ENCODE data around the gene ZBTB24.
"Not testable (repeated sequence)": the region's sequence is repeated elsewhere in the genome, so short reads cannot be mapped to it uniquely, and the experiment has no call there.

Gene ZBTB24

DNA sequence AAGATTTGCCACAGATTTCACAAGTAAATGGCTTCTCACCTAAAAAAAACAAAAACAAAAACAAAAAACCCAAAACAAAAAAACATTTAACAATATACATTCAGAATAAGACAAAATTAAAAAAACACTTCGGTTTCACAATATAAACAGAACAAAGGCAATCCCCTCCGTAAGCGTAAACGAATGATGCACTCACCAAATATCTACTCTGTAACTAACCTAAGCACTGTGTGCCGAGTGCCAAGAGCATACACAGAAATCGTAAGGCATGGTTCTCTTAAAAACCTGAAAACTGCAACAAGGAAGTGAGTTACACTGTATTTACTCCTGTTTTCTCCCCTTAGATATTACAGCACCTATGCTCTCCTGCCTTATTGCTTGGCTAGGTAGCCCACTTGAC lies 15.3 kb downstream of the ZBTB24 start:
- no peak for DNase-seq

- no peak for DNase-seq
These were observed 16.7 kb downstream of the ZBTB24 start for GRCh38 chr6:109466212-109466923.

DNA sequence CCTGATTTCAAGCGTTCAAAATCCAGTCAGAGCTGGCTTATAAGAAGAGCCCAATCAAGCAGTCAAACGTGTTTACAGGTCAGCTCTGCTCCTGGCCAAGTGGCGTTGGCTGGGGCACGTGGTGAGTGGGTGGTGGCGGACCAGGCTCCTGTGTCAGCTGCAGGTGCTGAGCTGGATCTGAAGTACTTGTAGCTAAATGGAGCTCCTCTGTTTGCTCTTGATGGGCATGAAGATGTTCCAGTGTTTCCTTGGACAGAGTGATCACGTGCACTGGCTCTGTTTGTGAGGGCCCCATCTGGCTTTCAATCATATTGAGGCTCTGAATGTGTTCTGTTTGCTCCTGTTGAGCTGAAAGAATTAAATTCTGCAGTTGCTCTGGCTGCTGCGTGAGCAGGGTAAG lies 17.2 kb downstream of the ZBTB24 start:
- DNase-seq, result no peak

DNA sequence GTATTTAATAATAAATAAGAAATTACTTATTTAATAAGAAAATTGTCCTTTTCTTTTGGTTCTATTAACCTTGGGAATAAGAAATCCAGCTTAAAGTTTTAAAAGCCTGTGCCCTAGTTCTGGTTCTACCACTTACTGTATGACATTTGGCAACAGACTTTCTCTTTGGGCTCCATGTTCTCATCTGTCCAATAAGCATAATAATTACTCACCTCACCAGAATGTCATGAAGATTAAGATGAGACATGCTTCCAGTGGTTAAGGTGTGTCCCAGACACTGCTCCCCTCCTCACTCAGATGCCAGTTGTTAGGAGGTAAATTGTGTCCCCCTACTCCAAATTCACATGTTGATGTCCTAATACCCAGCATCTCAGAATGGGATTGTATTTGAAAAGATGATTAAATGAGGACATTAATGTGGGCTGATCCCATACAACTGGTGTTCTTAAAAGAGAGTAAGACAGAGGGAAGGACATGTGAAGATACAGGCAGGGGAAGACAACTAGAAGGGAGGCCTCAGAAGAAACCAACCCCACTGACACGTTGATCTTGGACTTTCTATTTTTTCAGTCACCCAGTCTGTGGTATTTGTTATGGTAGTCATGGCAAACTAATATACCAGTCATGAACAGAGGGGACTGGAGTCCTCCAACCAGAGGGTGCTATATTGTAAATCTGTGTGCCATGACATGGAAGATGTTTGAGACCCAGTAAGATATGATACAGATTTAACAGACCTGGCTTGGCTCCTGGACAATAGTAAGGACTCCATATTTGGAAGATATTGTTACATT lies 21.1 kb downstream of the ZBTB24 start:
- no peak for DNase-seq

DNA sequence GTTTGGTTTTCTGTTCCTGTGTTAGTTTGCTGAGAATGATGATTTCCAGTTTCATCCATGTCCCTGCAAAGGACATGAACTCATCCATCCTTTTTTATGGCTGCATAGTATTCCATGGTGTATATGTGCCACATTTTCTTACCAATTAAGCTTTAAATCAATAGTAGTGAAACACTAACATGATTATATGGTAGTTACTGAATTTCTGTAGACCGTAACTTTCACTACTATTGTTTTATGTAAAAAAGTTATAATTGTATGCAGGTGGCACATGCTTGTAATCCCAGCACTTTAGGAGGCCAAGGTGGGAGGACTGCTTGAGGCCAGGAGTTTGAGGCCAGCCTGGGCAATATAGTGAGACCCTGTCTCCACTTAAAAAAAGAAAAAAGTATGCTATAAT lies 21.8 kb downstream of the ZBTB24 start:
- DNase-seq, result not testable (repeated sequence)

DNA sequence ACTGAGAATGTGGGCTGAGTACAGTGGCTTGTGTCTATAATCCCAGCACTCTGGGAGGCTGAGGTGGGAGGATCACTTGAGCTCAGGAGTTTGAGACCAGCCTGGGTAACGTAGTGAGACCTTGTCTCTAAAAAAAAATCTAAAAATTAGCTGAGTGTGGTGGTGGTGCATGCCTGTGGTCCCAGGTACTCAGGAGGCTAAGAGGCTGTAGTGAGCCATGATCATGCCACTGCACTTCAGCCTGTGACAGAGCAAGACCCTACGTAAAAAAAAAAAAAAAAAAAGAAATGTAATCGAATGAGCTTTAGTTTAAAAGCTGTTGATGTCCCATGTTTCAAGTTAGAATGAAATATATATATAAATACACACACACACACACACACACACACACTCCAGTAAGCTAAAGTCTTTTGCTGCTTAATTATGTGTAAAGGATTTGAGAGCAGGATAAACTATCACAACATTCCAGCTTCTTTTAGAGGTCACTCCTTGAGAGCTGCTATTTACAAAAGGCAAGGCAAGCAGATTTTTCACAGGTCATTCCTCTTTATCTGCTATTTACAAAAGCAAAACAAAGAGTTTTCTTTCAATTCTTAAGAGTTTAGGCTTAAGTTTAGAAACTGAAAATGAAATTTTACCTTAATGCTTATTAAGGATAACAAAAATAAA lies 22.7 kb downstream of the ZBTB24 start:
- no peak for DNase-seq

DNA sequence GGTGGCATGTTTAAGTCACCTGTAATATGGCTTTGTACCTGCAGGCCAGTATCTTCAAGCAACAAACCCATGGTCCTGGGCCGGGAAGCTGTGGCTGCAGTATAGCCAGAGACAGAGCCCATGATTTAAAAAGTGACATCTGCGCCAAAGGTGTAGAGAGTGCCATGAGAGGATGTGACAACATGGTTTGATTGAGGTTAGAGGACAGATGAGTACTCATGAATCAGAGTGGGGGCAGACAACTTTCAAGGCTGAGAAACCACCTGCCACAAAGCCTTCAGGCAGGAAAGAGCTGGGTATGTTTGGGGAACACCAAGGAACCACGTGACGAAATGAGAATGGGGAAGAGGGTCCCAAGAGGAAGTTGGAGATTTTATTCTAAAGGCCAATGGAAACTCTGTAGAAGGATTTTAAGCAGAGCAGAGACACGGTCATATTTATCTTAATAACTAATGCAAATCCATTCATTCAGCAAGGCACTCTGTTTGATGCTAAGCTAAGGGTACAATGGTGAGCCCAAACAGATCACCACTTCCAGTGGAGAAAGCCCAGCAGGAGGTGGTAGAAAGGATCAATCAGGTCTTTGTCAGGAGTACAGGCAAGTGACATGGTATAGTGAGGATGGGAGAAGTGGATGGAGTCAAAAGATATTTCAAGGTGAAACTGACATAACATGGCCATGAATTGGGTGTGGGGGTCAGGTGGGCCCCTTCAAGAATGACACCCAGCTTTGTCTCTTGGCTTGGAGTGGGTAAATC lies 24.1 kb downstream of the ZBTB24 start:
- no peak for DNase-seq

DNA sequence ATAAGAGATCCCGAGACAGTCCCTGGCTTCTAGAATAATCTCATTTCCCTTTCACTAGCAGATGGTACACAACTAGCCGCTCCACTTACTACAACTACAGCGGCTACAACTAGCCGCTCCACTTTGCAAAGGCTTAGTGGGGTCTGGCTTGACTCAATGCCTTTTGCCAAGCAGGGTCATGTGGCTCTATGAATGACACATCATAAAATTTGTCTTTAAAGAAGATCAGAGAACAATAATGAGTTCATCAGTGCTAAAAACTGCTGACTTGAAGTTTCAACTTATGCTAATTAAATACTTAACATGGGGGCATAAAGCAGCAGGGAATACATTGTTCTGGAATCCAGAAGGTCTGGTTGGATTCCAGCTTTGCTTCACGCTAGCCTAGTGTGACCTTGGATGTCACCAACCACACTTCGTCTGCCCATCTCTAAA lies 25.4 kb downstream of the ZBTB24 start:
- no peak for DNase-seq

DNA sequence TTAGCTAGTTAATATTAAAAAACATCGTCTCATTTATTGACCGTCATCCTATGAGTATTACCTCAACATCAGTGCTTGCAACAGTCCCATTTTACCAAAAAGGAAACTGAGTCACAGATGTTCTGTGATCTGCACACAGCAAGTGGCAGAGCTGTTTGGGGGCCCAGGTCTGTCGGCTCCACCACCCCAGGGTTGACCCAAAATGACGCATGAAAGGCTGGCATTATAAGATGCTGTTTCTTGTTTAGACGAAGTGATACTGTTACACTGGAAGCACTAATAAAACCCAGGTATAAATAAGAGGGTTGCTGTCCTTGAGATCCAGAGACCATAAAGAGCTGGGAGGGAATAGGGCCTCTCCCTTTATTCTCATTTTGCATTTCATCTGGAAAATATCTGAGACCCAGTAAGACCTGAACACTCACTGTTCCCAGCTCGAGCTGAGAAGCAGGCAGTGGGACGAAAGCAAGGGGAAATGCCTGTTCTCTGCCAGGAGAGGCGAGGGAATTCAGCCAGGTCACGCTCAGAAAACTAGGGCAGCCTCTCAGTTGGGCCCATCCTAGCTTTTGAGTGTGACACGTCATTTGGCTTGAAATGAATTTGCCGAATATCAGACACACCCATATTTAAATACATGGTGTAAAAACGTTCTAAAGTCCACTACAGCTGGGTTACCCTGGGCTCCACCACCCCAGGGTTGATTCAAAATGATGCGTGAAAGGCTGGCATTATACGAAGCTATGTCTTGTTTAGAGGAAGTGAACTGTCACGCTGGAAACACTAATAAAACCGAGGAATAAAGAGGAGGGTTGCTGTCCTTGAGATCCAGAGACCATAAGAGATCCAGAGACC lies 26.1 kb downstream of the ZBTB24 start:
- no peak for DNase-seq

DNA sequence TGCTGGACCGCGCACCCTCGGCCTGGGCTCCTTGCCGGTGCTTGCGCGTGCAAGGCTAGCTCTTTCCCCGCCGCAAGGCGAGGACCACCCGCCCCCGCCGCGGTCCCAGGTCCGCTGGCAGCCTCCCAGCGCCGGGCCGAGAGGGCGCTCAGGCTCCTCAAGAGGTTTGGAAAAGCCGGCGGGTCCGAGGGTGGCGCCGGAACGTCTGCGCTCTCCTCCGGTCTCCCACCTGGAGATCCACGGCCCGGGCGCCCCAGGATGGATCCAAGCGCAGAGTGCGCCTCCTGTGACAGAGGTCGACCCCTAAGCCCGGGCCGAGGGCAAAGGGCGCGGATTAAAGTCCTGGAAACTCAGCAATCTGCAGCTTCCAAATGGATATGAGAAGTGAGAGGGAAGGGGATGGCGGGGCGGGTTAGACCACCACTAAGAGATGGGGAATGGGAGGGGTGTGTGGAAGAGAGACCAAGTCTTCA lies 26.9 kb downstream of the ZBTB24 start:
- DNase-seq, result no peak

DNA sequence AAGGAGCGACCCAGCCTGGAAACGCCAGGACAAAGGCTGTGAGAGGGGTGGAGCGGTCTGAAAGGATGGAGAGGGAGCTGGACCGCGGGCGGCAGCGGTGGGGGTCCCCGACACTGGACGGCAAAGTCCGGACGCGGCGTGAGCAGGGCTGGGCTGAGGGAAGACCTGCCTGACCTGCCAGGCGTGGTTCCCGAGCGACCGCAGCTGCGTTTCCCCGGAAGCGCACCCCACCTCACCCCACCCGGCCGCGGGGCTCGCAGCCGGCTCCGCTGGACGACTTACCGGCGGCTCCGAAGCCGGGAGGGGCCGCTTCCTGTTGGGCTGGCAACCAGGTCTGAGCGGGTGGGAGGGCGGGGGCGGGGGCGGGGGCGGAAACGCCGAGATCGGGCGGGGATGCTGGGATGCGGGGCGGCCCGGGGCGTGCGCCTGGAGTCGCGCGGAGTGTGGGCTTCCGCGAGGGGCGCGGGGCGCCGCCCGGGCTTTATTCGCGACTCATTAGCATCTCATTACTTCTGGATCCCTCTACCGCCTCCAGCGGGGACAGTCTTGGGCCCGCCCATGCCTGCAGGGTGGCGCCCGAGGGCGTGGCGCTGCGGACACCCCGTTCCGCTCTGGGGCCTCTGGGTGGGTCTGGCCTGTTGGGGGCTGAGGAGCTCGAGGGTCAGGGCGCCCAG lies 27.4 kb downstream of the ZBTB24 start, which contains the start of gene MICAL1:
Gene MICAL1 (minus strand): TSS at position 336 of the 674 bp plus-strand sequence. CDS start 1,576 bp downstream, outside the sequence.
- peak; percentile 79 for DNase-seq

GRCh38 chr6:109454496-109455436 lies 28.3 kb downstream of the ZBTB24 start:
- DNase-seq, result peak; percentile 9

- DNase-seq, result peak; percentile 91
These were observed 29.2 kb downstream of the ZBTB24 start for GRCh38 chr6:109453594-109454495.

DNA sequence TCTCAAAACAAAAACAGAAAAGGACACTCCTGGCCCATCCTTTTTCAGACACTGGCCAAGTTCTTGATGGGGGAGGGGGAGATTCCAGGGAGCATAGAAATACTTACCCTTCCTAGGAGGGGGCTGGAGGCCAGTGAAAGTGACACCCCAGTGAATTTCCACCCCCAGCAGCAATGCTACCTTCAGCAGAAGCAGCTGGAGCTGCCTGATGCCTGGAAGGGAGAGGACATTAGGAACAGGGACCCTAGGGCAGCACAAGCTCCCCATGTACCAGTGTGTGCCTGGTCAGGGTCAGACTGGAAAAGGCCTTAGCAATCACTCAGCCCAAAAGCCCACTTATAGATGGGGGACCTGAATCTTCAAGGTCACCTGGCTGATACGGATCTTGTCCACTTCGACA lies 29.9 kb downstream of the ZBTB24 start:
- no peak for DNase-seq

DNA sequence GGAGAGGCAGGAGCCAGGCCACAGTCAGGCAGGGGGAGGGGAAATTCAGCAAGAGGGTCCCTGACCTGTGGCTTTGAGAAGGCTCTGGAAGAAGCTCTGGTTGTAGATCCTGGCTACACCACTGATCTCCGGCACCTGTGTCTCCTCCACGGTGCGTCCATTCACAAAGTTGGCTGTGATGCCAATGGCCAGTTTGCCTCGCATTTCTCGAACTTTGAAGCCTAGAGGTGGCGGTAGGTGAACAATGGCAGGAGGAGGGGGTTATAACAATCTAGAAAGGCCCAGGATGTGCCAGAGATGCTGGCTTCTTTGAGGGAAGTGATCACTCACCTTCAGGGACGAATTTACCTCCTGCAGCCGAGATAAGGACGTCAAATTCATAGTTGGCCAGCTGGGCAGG lies 30.8 kb downstream of the ZBTB24 start:
- DNase-seq, result no peak

- no peak for DNase-seq
These were observed 31.6 kb downstream of the ZBTB24 start for GRCh38 chr6:109451376-109451775.

- DNase-seq, result no peak
These were observed 32.2 kb downstream of the ZBTB24 start for GRCh38 chr6:109450801-109451200.

DNA sequence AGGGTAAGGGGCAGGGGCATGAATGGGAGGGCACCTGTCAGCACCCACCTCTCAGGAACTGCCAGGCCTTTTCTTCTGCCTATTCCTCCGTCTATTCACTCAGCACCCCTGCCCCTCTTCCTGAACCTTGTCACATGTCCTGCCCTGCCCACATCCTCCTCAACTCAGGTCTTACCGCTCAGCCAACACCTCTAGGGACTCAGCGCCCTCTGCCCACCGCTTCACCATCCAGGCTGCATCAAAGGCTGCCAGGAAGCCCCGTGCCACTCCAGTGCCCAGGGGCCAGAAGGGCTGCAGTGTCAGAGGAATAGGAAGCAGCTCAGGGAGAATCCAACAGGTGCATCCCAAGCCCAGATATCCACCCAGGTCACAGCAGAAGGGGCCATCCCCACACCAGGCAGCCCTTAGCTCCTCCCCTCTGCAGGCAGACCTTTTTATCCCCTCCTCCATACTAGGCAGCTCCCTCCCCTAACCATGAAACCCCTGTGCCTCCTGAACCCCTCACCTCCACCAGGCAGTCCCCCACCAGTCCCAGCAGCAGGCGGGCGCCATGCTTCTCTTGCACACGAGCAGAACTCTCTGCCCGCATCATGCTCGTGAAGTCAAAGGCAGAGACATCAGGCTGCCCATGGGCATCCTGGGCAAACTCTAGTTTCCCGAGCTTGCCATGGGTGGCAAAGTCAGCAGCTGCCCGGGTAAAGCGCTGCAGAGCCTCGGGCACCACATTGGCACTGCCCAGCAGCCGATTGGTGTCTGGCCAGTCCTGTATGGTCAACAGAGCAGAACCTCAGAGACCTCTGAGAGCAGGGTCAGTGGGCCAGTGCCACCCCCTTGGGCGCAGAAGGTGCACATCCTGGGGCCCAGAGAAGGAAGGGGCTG lies 33.0 kb downstream of the ZBTB24 start:
- no peak for DNase-seq
